H9 (cell line): Measurements from ENCODE around the gene CAND2. TPM values are rescaled to one million over a fixed set of nuclear protein-coding genes. Genes with fewer than 3 reads are reported as not detected.
A peak's percentile ranks its signal among the peaks of the same experiment; 100 is the strongest.
"Not testable (repeated sequence)": the region's sequence is repeated elsewhere in the genome, so short reads cannot be mapped to it uniquely, and the experiment has no call there.

ENCODE experiments used
- DNase-seq: peaks from one replicate; pipeline ENCODE4 v3.0.0-alpha.2; 2017
- H2AFZ ChIP-seq: one replicate; pipeline ENCODE4 v1.6.1; 2013; ENCODE audit warnings: mild to moderate bottlenecking, low read length, control low read depth, moderate library complexity
- H2AK5ac ChIP-seq: 2 replicates; pipeline ENCODE4 v1.6.1; 2013; ENCODE audit warnings: low read length, control low read depth, mixed read lengths; ENCODE audit not compliant: insufficient read length
- H2BK120ac ChIP-seq: one replicate; pipeline ENCODE4 v1.6.1; 2013; ENCODE audit warnings: low read depth, mild to moderate bottlenecking, low read length, control low read depth, inconsistent platforms; ENCODE audit not compliant: poor library complexity, severe bottlenecking
- H2BK12ac ChIP-seq: 2 replicates; pipeline ENCODE4 v1.6.1; 2013; ENCODE audit warnings: low read length, control low read depth, mixed read lengths, low read depth; ENCODE audit not compliant: insufficient read length
- H2BK15ac ChIP-seq: 2 replicates; pipeline ENCODE4 v1.6.1; 2013; ENCODE audit warnings: low read depth, low read length, control low read depth
- H2BK20ac ChIP-seq: one replicate; pipeline ENCODE4 v1.6.1; 2013; ENCODE audit warnings: low read depth, mild to moderate bottlenecking, low read length, control low read depth, inconsistent platforms; ENCODE audit not compliant: poor library complexity, severe bottlenecking
- H2BK5ac ChIP-seq: 2 replicates; pipeline ENCODE4 v1.6.1; 2013; ENCODE audit warnings: low read length, control low read depth, mixed read lengths; ENCODE audit not compliant: insufficient read length
- H3K14ac ChIP-seq: 2 replicates; pipeline ENCODE4 v1.6.1; 2013; ENCODE audit warnings: low read length, control low read depth; ENCODE audit not compliant: insufficient read depth
- H3K18ac ChIP-seq: 2 replicates; pipeline ENCODE4 v1.6.1; 2013; ENCODE audit warnings: low read depth, mild to moderate bottlenecking, mixed read lengths, low read length, control low read depth; ENCODE audit not compliant: insufficient read length
- H3K23ac ChIP-seq: 2 replicates; pipeline ENCODE4 v1.6.1; 2013; ENCODE audit warnings: low read length, control low read depth, mixed read lengths, low read depth; ENCODE audit not compliant: insufficient read length
- H3K23me2 ChIP-seq: 2 replicates; pipeline ENCODE4 v1.6.1; 2013; ENCODE audit warnings: low read depth, mild to moderate bottlenecking, mixed read lengths, low read length, control low read depth; ENCODE audit not compliant: insufficient read length, poor library complexity, severe bottlenecking
- H3K27ac ChIP-seq: 2 replicates; pipeline ENCODE4 v1.5.1; 2013; ENCODE audit warnings: low read length, control low read depth, mixed read lengths, low read depth; ENCODE audit not compliant: insufficient read length
- H3K27me3 ChIP-seq: 2 replicates; pipeline ENCODE4 v1.6.1; 2013; ENCODE audit warnings: low read length, control low read depth, inconsistent platforms; ENCODE audit not compliant: insufficient read depth
- H3K4ac ChIP-seq: 2 replicates; pipeline ENCODE4 v1.6.1; 2013; ENCODE audit warnings: low read depth, mild to moderate bottlenecking, control low read depth, inconsistent platforms, low read length, moderate library complexity
- H3K4me1 ChIP-seq: 2 replicates; pipeline ENCODE4 v1.6.1; 2013; ENCODE audit warnings: low read length, control low read depth, inconsistent platforms; ENCODE audit not compliant: insufficient read depth
- H3K4me2 ChIP-seq: 2 replicates; pipeline ENCODE4 v1.6.1; 2013; ENCODE audit warnings: low read length, control low read depth, mixed read lengths; ENCODE audit not compliant: insufficient read length, insufficient read depth
- H3K56ac ChIP-seq: 2 replicates; pipeline ENCODE4 v1.6.1; 2013; ENCODE audit warnings: low read depth, mild to moderate bottlenecking, mixed read lengths, low read length, control low read depth; ENCODE audit not compliant: insufficient read length
- H3K79me1 ChIP-seq: 2 replicates; pipeline ENCODE4 v1.6.1; 2013; ENCODE audit warnings: low read depth, mild to moderate bottlenecking, moderate library complexity, low read length, control low read depth, inconsistent platforms; ENCODE audit not compliant: insufficient read depth, poor library complexity, severe bottlenecking
- H3K79me2 ChIP-seq: 2 replicates; pipeline ENCODE4 v1.6.1; 2013; ENCODE audit warnings: low read length, control low read depth, inconsistent platforms; ENCODE audit not compliant: insufficient read depth
- H3K9ac ChIP-seq: 2 replicates; pipeline ENCODE4 v1.6.1; 2013; ENCODE audit warnings: low read length, control low read depth, mixed read lengths; ENCODE audit not compliant: insufficient read length; ENCODE audit errors: extremely low read depth
- H3K9me3 ChIP-seq: one replicate; pipeline ENCODE4 v1.6.1; 2013; ENCODE audit warnings: low read depth, low read length, inconsistent platforms; ENCODE audit not compliant: control insufficient read depth
- H3T11ph ChIP-seq: one replicate; pipeline ENCODE4 v1.6.1; 2013; ENCODE audit warnings: mild to moderate bottlenecking, low read length, control low read depth, inconsistent platforms
- H4K20me1 ChIP-seq: one replicate; pipeline ENCODE4 v1.6.1; 2013; ENCODE audit not compliant: control insufficient read depth, insufficient read length, insufficient read depth
- H4K5ac ChIP-seq: 2 replicates; pipeline ENCODE4 v1.6.1; 2013; ENCODE audit warnings: low read depth, mild to moderate bottlenecking, mixed read lengths, low read length, control low read depth; ENCODE audit not compliant: insufficient read length
- H4K8ac ChIP-seq: replicated peaks from 2 replicates; pipeline ENCODE4 v1.6.1; 2013; ENCODE audit warnings: low read length, control low read depth, mixed read lengths, low read depth; ENCODE audit not compliant: insufficient read length
- H4K91ac ChIP-seq: 2 replicates; pipeline ENCODE4 v1.6.1; 2013; ENCODE audit warnings: low read depth, mild to moderate bottlenecking, moderate library complexity, mixed read lengths, low read length, control low read depth; ENCODE audit not compliant: insufficient read length
- H3K27ac Mint-ChIP-seq, 3 experiments: 2 replicates in 2 of 3; 3 replicates in 1 of 3; pipeline ENCODE4 v1.8.0; 2020 to 2021; ENCODE audit warnings: mixed read lengths in 3 of 3, mild to moderate bottlenecking in 1 of 3, moderate library complexity in 1 of 3
- H3K27me3 Mint-ChIP-seq: 2 replicates; pipeline ENCODE4 v1.8.0; 2021; ENCODE audit warnings: low read depth, mild to moderate bottlenecking, moderate library complexity, mixed read lengths
- H3K36me3 Mint-ChIP-seq, 3 experiments: 2 replicates in 2 of 3; 3 replicates in 1 of 3; pipeline ENCODE4 v1.8.0; 2020 to 2021; ENCODE audit warnings: low read depth in 3 of 3, mixed read lengths in 3 of 3; ENCODE audit not compliant: insufficient read depth in 1 of 3
- H3K4me1 Mint-ChIP-seq, 2 experiments: 2 replicates each; pipeline ENCODE4 v1.8.0; 2020; ENCODE audit warnings: mixed read lengths in 2 of 2
- H3K4me3 Mint-ChIP-seq, 2 experiments: 2 replicates in 1 of 2; 3 replicates in 1 of 2; pipeline ENCODE4 v1.8.0; 2020 to 2021; ENCODE audit warnings: mild to moderate bottlenecking in 2 of 2, mixed read lengths in 2 of 2, moderate library complexity in 1 of 2
- H3K9me3 Mint-ChIP-seq, 2 experiments: 2 replicates in 1 of 2; 3 replicates in 1 of 2; pipeline ENCODE4 v1.8.0; 2020; ENCODE audit warnings: mild to moderate bottlenecking in 2 of 2, mixed read lengths in 2 of 2, moderate library complexity in 1 of 2
- CTCF ChIP-seq: fragments of 200-600 bp; sonication (generic); conservative IDR thresholded peaks from 3 replicates; pipeline ENCODE4 v1.8.0; 2021; ENCODE audit warnings: antibody characterized with exemption, mild to moderate bottlenecking
- WGBS: extraction: QIAGEN DNeasy Blood & Tissue Kit; methylation state at CpG from one replicate; pipeline ENCODE4 v1.1.7; 2013; ENCODE audit warnings: missing lambda C conversion rate, low lambda C conversion rate, mixed read lengths; ENCODE audit not compliant: insufficient read length; ENCODE audit errors: extremely low coverage; 5-methylcytosine and 5-hydroxymethylcytosine counted together
- total RNA-seq: library from RNA; stranded (reverse); gene quantifications from 2 replicates; pipeline ENCODE4 v1.2.1, GENCODE V29; 2021

The CAND2 gene
- total RNA-seq, 1 experiment from 2014 or later = 10.7 TPM

GRCh38 chr3:12787346-12787745 lies 9.1 kb upstream of the CAND2 start:
- H2BK20ac ChIP-seq, H3K23ac ChIP-seq, H3K27me3 Mint-ChIP-seq, H3K4me3 Mint-ChIP-seq, H4K8ac ChIP-seq, H3K36me3 Mint-ChIP-seq, H3K4me2 ChIP-seq, H3K27ac Mint-ChIP-seq, H3K14ac ChIP-seq, H3K79me2 ChIP-seq, H3T11ph ChIP-seq, H4K91ac ChIP-seq, H2AFZ ChIP-seq, H3K9ac ChIP-seq, H3K23me2 ChIP-seq, H3K27ac ChIP-seq, H2BK120ac ChIP-seq, H4K5ac ChIP-seq, H2AK5ac ChIP-seq, H3K4ac ChIP-seq, H3K18ac ChIP-seq, H2BK15ac ChIP-seq, H3K9me3 ChIP-seq, H3K4me1 ChIP-seq, H3K27me3 ChIP-seq, H2BK5ac ChIP-seq, H3K56ac ChIP-seq, H3K9me3 Mint-ChIP-seq, H4K20me1 ChIP-seq, H2BK12ac ChIP-seq, H3K79me1 ChIP-seq: not testable (repeated sequence)
- no CpG with 5 or more reads among the region's 9 CpGs for WGBS
- H3K4me1 Mint-ChIP-seq = peaks cover 18 to 21% of the 10 kb centered on the region in 2 experiments
- TF ChIP-seq CTCF = peak; percentile 61
- peak; percentile 71 for DNase-seq

GRCh38 chr3:12787967-12788690 lies 8.4 kb upstream of the CAND2 start:
- H3K4me1 ChIP-seq, H2BK15ac ChIP-seq, H3K27ac Mint-ChIP-seq, H4K8ac ChIP-seq, H3K27ac ChIP-seq, H3K56ac ChIP-seq, H2BK5ac ChIP-seq, H3K4ac ChIP-seq, H3T11ph ChIP-seq, H3K14ac ChIP-seq, H3K23ac ChIP-seq, H3K27me3 ChIP-seq, H3K79me2 ChIP-seq, DNase-seq, H4K5ac ChIP-seq, H3K18ac ChIP-seq, H3K79me1 ChIP-seq, H3K9me3 ChIP-seq, H2AK5ac ChIP-seq, H3K4me3 Mint-ChIP-seq, H2BK120ac ChIP-seq, H3K9me3 Mint-ChIP-seq, H2BK12ac ChIP-seq, H2BK20ac ChIP-seq, H3K36me3 Mint-ChIP-seq, H3K27me3 Mint-ChIP-seq, H3K23me2 ChIP-seq, H3K9ac ChIP-seq, H3K4me2 ChIP-seq, H4K20me1 ChIP-seq, H4K91ac ChIP-seq, H2AFZ ChIP-seq: not testable (repeated sequence)
- WGBS = no CpG with 5 or more reads among the region's 23 CpGs
- H3K4me1 Mint-ChIP-seq = peaks cover 13 to 17% of the 10 kb centered on the region in 2 experiments
